ENCODE results near the gene CTPS2. TPM values are rescaled to one million over a fixed set of nuclear protein-coding genes. Genes with fewer than 3 reads are reported as not detected.
"Not testable (repeated sequence)": the region's sequence is repeated elsewhere in the genome, so short reads cannot be mapped to it uniquely, and the experiment has no call there.

The CTPS2 gene
- total RNA-seq, 1 donor from 2014 or later: 16.4 TPM

- H3K4me3 ChIP-seq (ENCODE audit: low read depth, low read length): no peak overlapping the region
- TF ChIP-seq CTCF (conservative IDR thresholded peaks at IDR 0.05; ENCODE audit: low read depth, low read length): no peak
- DNase-seq (ENCODE audit: low read depth): no peak
These were observed 125.9 kb downstream of the CTPS2 start for GRCh38 chrX:16586377-16587112.

- TF ChIP-seq CTCF (conservative IDR thresholded peaks at IDR 0.05; ENCODE audit: low read depth, low read length): no peak
- no peak overlapping the region for H3K4me3 ChIP-seq (ENCODE audit: low read depth, low read length)
- DNase-seq (ENCODE audit: low read depth): no peak
These were observed 126.7 kb downstream of the CTPS2 start for GRCh38 chrX:16585486-16586376.

DNA sequence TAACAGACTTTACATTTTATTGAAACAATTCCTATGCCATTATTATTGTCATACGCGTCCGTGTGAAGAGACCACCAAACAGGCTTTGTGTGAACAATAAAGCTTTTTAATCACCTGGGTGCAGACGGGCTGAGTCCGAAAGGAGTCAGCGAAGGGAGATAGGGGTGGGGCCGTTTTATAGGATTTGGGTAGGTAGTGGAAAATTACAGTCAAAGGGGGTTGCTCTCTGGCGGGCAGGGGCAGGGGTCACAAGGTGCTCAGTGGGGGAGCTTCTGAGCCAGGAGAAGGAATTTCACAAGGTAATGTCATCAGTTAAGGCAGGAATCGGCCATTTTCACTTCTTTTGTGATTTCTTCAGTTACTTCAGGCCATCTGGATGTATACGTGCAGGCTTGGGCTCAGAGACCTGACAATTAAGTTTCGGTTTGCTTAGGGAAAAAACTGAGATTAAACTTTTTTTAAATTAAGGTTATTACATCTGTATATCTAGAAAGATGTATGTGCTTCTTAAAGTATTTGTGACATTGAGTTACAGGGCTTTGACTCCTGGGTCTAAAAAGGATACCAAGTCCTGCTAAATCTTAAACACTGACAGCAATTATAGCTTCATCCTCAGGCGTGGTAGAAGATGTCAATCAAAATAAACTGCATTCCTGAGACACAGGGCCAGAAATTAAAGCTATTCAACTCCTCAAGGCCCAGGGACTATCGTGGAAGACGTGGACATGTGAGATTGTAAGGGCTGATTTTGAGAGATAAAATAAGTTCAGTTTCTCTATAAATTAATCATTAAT, 132.3 kb downstream of the CTPS2 start:
- not testable (repeated sequence) for H3K4me3 ChIP-seq (ENCODE audit: low read depth, low read length); DNase-seq (ENCODE audit: low read depth)

DNA sequence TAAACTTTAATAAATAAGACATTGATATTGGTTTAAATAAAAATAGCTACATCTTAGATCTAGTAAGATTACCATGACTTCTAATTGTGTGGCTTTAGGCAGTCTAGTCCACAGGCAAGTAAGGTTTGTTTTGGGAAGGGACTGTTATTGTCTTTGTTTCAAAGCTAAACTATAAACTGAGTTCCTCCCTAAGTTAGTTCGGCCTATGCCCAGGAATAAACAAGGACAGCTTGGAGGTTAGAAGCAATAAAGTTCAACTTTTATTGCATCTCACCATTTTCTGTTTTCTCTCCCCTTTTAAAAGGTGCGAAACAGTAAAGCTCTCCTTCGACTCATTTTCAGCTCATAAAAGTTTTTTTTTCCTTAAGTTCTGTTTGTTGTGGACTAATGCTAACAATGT, 133.0 kb downstream of the CTPS2 start:
- no peak overlapping the region for H3K4me3 ChIP-seq (ENCODE audit: low read depth, low read length)
- DNase-seq (ENCODE audit: low read depth): no peak
- TF ChIP-seq CTCF (conservative IDR thresholded peaks at IDR 0.05; ENCODE audit: low read depth, low read length): no peak

- TF ChIP-seq CTCF (conservative IDR thresholded peaks at IDR 0.05; ENCODE audit: low read depth, low read length): peak; percentile 18
- DNase-seq (ENCODE audit: low read depth): no peak
- no peak overlapping the region for H3K4me3 ChIP-seq (ENCODE audit: low read depth, low read length)
These were observed 134.3 kb downstream of the CTPS2 start for GRCh38 chrX:16578218-16578617.

- no peak for TF ChIP-seq CTCF (conservative IDR thresholded peaks at IDR 0.05; ENCODE audit: low read depth, low read length)
- no peak for DNase-seq (ENCODE audit: low read depth)
- H3K4me3 ChIP-seq (ENCODE audit: low read depth, low read length): no peak overlapping the region
These were observed 134.9 kb downstream of the CTPS2 start for GRCh38 chrX:16577483-16578029.

GRCh38 chrX:16575388-16575787, 137.1 kb downstream of the CTPS2 start:
- not testable (repeated sequence) for DNase-seq (ENCODE audit: low read depth); H3K4me3 ChIP-seq (ENCODE audit: low read depth, low read length)
